ENCODE results near the gene PTTG1IP. TPM values are rescaled to one million over a fixed set of nuclear protein-coding genes. Genes with fewer than 3 reads are reported as not detected.

Gene PTTG1IP
- total RNA-seq, 2 experiments from 2014 or later: 42.3 to 45.3 TPM

- CTCF ChIA-PET: interaction anchor here (1.4 to 2.4 kb wide), 6 partner anchors 8 to 292 kb away, joined by 3 to 16 read pairs (median 6); partner anchors contain the start of gene PTTG1IP
Measured at GRCh38 chr21:44802396-44803153, 70.9 kb downstream of the PTTG1IP start.

GRCh38 chr21:44801468-44802395, 71.8 kb downstream of the PTTG1IP start, which contains the start of gene UBE2G2:
TSS of gene UBE2G2 (minus strand) at chr21:44801820. CDS start at chr21:44801748, 72 bp downstream.
- POLR2A ChIA-PET: interaction anchor here (0.9 to 1.0 kb wide), 2 partner anchors 8 to 16 kb away, joined by 3 read pairs; no protein-coding TSS in a partner anchor
- CTCF ChIA-PET: interaction anchor here (1.1 to 2.4 kb wide), 10 partner anchors 8 to 291 kb away, joined by 3 to 16 read pairs (median 4); partner anchors contain the start of genes PTTG1IP and SLX9

More at GRCh38 chr21:44802396-44803153, 70.9 kb downstream of the PTTG1IP start:
- POLR2A ChIA-PET: interaction anchor here (1.0 kb wide), 1 partner anchor 9 kb away, joined by 3 read pairs; no protein-coding TSS in a partner anchor

- ChIA-PET CTCF (interaction anchor here (1.1 to 2.4 kb wide), 10 partner anchors 8 to 290 kb away, joined by 3 to 16 read pairs (median 4); partner anchors contain the start of genes PTTG1IP and SLX9), POLR2A (interaction anchor here (0.5 to 1.0 kb wide), 3 partner anchors 8 to 125 kb away, joined by 3 to 4 read pairs (median 3); no protein-coding TSS in a partner anchor)
Measured at GRCh38 chr21:44800971-44801467, 72.5 kb downstream of the PTTG1IP start.

DNA sequence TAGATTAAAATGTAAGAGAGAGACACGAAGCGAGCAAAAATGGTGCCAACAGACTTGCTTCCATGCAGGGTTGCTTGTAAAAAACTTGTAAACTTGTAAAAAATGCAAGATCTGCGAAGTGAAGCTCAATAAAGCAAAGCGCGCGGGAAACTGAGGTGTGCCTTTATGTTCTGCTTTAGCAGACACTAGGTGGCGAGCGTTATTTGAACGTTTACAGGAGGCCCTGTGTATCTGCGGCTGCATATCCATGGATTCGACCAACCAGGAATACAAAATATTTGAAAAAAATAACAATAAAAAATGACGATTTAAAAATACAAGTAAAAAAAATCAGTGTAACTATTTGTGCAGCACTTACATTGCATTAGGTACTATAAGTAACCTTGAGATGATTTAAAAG, 73.4 kb downstream of the PTTG1IP start:
- ChIA-PET CTCF (interaction anchor here (1.7 to 2.4 kb wide), 4 partner anchors 10 to 290 kb away, joined by 4 to 16 read pairs (median 6); partner anchors contain the start of gene PTTG1IP), POLR2A (no interaction called here)

DNA sequence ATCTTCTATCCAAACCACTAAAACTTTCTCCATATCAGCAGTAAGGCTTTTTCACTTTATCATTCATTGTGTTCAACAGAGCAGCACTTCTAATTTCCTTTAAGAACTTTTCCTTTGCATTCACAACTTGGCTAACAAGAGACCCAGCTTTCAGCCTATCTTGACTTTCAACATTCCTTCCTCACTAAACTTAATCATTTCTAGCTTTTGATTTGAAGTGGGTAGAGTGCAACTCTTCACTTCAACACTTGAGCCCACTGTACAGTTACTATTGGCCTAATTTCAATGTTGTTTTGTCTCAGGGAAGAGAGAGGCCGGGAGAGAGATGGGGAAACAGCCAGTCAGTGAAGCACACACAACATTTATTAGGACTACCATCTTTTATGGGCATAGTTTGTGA, 73.8 kb downstream of the PTTG1IP start:
- POLR2A ChIA-PET: no interaction called here

More for the DNA sequence above, 73.8 kb downstream of the PTTG1IP start:
- CTCF ChIA-PET: no interaction called here

Other genes starting within 250 kb of the PTTG1IP start
- not detected for gene KRTAP10-9, start 246.6 kb downstream of the PTTG1IP start, total RNA-seq
- not detected for gene KRTAP10-10, start 236.3 kb downstream of the PTTG1IP start, total RNA-seq
- gene KRTAP10-11, start 227.3 kb downstream of the PTTG1IP start, total RNA-seq: not detected
- gene KRTAP12-4, start 219.0 kb downstream of the PTTG1IP start, total RNA-seq: not detected
- gene KRTAP12-3, start 215.8 kb downstream of the PTTG1IP start, total RNA-seq: not detected
- gene KRTAP12-2, start 206.8 kb downstream of the PTTG1IP start, total RNA-seq: not detected
- not detected for gene KRTAP12-1, start 191.5 kb downstream of the PTTG1IP start, total RNA-seq
- not detected for gene KRTAP10-12, start 176.5 kb downstream of the PTTG1IP start, total RNA-seq
- not detected for gene TSPEAR, start 162.1 kb downstream of the PTTG1IP start, total RNA-seq
- gene UBE2G2, start 71.9 kb downstream of the PTTG1IP start, total RNA-seq: 100 to 1,000 TPM; 119 to 121 TPM
- 10 to 100 TPM; 81.6 to 83.1 TPM for gene SUMO3, start 55.6 kb downstream of the PTTG1IP start, total RNA-seq
- 100 to 1,000 TPM; 197 to 216 TPM for gene ITGB2, start 47.2 kb upstream of the PTTG1IP start, total RNA-seq
- 10 to 100 TPM; 77.1 to 83.3 TPM for gene SLX9, start 66.3 kb upstream of the PTTG1IP start, total RNA-seq
- gene ADARB1, start 200.9 kb upstream of the PTTG1IP start, total RNA-seq: 10 to 100 TPM; 34.9 to 35.4 TPM